Measurements from ENCODE around the gene CYTL1.

GRCh38 chr4:5026371-5026770 lies 7.1 kb upstream of the CYTL1 start:
- TF ChIP-seq CTCF (IDR thresholded peaks at IDR 0.05; ENCODE audit: poor library complexity, severe bottlenecking), result no peak
- TF ChIP-seq RAD21 (conservative IDR thresholded peaks at IDR 0.05), result no peak
- no peak for TF ChIP-seq EZH2 (IDR thresholded peaks at IDR 0.05; ENCODE audit: borderline replicate concordance, insufficient read depth, low read length, poor library complexity, severe bottlenecking)
